Measurements from ENCODE around the gene SLMAP.
"Not testable (repeated sequence)": the region's sequence is repeated elsewhere in the genome, so short reads cannot be mapped to it uniquely, and the experiment has no call there.

The SLMAP gene

GRCh38 chr3:57794951-57795350 is 38.8 kb downstream of the SLMAP start:
- DNase-seq, result no peak

- no peak for DNase-seq
Observed at GRCh38 chr3:57796261-57796660, 40.2 kb downstream of the SLMAP start.

GRCh38 chr3:57797701-57798487 is 41.8 kb downstream of the SLMAP start:
- DNase-seq, result no peak

- peak; percentile 44 for DNase-seq
Observed at GRCh38 chr3:57803647-57804081, 47.6 kb downstream of the SLMAP start.

GRCh38 chr3:57805266-57805665 is 49.2 kb downstream of the SLMAP start:
- no peak for DNase-seq

GRCh38 chr3:57805674-57806073 is 49.6 kb downstream of the SLMAP start:
- no peak for DNase-seq

- DNase-seq, result not testable (repeated sequence)
Observed at GRCh38 chr3:57806195-57806594, 50.1 kb downstream of the SLMAP start.

- DNase-seq, result no peak
Observed at GRCh38 chr3:57808961-57809608, 53.0 kb downstream of the SLMAP start.

GRCh38 chr3:57809609-57809968 is 53.5 kb downstream of the SLMAP start:
- DNase-seq, result no peak

GRCh38 chr3:57810048-57810447 is 53.9 kb downstream of the SLMAP start:
- DNase-seq, result no peak

- DNase-seq, result no peak
Observed at GRCh38 chr3:57810471-57811137, 54.5 kb downstream of the SLMAP start.

- DNase-seq, result no peak
Observed at GRCh38 chr3:57815036-57815435, 58.9 kb downstream of the SLMAP start.

- no peak for DNase-seq
Observed at GRCh38 chr3:57816471-57817095, 60.5 kb downstream of the SLMAP start.

- DNase-seq, result no peak
Observed at GRCh38 chr3:57818772-57819171, 62.7 kb downstream of the SLMAP start.

- no peak for DNase-seq
Observed at GRCh38 chr3:57820479-57820878, 64.4 kb downstream of the SLMAP start.

- DNase-seq, result no peak
Observed at GRCh38 chr3:57821765-57822164, 65.7 kb downstream of the SLMAP start.

GRCh38 chr3:57822686-57823085 is 66.6 kb downstream of the SLMAP start:
- DNase-seq, result no peak

GRCh38 chr3:57825116-57825515 is 69.0 kb downstream of the SLMAP start:
- DNase-seq, result no peak

GRCh38 chr3:57826245-57826951 is 70.3 kb downstream of the SLMAP start:
- DNase-seq, result no peak

GRCh38 chr3:57826952-57827723 is 71.0 kb downstream of the SLMAP start:
- no peak for DNase-seq

GRCh38 chr3:57827757-57828156 is 71.6 kb downstream of the SLMAP start:
- DNase-seq, result no peak

- DNase-seq, result no peak
Observed at GRCh38 chr3:57832486-57832885, 76.4 kb downstream of the SLMAP start.

Data from femur (tissue), 1 donor.